ENCODE data around the gene NPM3.
"Not testable (repeated sequence)": the region's sequence is repeated elsewhere in the genome, so short reads cannot be mapped to it uniquely, and the experiment has no call there.

Gene NPM3

DNA sequence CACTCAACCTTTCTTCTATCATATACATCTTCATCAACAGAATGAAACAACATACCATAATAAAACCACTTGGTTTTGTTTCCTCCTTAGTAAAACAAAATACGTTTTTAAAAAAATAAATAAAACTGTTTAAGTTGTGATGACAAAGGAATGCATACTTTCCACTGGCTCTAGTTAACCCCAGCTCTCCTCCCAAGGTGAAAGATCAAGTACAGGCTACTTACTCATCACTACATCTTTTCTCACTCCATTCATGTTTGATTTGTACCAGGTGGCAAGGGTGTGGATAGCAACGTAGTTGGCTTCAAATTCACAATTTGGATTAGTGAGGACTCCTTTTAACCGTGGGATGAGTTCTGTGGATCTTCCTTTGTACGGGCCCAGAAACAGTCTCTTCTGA lies 20.3 kb upstream of the NPM3 start:
- no peak for DNase-seq (ENCODE audit: low spot score)

DNA sequence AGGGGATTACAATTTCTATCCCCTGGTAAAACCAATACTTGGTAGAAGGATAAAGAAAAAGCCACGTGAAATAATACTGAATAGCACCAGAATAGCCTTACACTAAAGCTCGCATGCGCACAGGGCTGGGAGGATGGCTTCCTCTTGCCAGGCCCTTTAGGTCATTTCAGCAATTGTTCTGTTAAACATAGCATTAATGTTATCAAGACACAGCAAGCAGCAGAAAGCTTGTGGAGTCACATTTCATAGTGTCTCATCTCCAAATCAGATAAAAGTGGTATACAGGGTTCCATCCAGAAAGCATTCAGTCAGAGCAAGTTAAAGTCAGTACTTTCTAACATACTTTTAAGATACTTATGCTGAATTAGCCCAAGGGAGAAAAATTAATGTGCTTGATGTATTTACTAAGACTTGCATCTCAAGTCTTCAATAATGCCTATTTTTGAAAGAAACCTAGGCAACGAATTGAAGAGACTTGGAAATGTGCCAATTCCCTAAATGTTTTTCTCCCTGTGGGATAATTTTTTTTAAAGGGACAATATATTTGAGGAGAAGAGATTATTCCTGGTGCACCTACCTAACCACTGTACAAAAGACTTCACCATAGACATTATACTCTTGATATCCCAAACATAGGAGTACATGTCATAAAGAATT lies 14.3 kb upstream of the NPM3 start:
- DNase-seq (ENCODE audit: low spot score) = no peak

- DNase-seq (ENCODE audit: low spot score) = no peak
Observed at GRCh38 chr10:101793526-101793925, 10.3 kb upstream of the NPM3 start.

GRCh38 chr10:101789686-101790085 lies 6.4 kb upstream of the NPM3 start:
- no peak for DNase-seq (ENCODE audit: low spot score)

DNA sequence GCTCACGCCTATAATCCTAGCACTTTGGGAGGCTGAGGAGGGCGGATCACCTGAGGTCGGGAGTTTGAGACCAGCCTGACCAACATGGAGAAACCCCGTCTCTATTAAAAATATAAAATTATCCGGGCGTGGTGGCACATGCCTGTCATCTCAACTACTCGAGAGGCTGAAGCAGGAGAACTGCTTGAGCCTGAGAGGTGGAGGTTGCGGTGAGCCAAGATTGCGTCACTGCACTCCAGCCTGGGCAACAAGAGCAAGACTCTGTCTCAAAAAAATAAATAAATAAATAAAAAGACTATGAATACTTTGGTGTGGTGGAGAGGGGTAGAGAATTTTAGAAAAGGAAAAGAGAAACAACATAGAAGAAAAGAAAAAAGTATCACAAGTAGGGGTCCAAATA lies 6.0 kb upstream of the NPM3 start:
- not testable (repeated sequence) for DNase-seq (ENCODE audit: low spot score)

DNA sequence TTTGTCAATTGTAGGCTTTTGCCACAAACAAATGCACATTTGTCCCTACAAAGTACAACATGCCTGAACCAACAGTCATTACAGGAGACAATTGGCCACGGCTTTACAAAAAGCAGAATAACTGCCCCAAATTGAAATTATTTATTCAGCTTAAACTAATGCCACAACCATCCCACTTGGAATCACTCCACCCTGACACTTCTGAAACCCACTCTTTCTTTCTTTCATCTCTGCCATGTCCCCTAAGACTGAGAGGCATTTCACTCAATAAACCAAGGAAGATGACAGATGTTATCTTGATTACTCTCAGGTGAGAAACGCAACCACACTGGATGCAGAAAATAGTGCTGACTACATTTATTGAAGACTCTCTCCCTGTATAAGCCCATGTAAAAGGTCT lies 2.6 kb upstream of the NPM3 start:
- no peak for DNase-seq (ENCODE audit: low spot score)

DNA sequence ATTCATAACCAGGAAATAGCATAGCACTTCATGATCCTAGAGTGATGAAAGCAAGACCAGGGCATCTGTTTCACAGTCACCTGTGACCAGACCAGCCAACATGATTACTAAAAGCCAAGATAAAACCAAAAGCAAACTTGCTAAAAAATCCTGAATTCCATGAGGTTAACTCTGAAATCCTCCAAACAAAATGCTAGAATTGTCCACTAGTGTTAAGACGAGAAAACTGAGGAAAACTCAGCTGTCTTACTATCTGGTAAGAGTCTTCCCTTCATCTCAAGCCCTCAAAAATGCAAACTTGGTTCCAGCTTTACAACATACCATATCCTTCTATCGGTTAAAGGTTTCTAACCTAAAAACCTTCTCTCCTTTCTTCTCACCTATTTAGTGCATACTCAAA lies 1.3 kb upstream of the NPM3 start:
- DNase-seq (ENCODE audit: low spot score) = no peak

- no peak for DNase-seq (ENCODE audit: low spot score)
Observed at GRCh38 chr10:101783736-101784118, 481 bp upstream of the NPM3 start.

GRCh38 chr10:101781984-101782810 lies 1.0 kb downstream of the NPM3 start:
- DNase-seq (ENCODE audit: low spot score) = no peak

DNA sequence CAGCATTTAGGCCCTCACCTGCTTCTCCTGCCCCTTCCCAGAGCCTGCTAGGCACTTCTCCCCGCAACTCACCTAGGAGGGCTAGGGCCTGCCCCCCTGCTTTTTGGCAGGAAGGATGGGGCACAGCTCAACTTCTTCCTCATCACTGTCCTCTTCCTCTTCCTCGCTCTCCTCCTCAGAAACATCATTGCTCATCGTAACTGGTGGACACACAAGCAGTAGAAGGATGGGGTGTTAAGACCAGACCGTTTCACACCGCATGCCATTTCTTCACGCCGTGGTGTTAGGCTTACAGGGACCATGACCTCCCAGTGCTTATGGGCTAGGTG lies 1.6 kb downstream of the NPM3 start:
- DNase-seq (ENCODE audit: low spot score) = no peak

DNA sequence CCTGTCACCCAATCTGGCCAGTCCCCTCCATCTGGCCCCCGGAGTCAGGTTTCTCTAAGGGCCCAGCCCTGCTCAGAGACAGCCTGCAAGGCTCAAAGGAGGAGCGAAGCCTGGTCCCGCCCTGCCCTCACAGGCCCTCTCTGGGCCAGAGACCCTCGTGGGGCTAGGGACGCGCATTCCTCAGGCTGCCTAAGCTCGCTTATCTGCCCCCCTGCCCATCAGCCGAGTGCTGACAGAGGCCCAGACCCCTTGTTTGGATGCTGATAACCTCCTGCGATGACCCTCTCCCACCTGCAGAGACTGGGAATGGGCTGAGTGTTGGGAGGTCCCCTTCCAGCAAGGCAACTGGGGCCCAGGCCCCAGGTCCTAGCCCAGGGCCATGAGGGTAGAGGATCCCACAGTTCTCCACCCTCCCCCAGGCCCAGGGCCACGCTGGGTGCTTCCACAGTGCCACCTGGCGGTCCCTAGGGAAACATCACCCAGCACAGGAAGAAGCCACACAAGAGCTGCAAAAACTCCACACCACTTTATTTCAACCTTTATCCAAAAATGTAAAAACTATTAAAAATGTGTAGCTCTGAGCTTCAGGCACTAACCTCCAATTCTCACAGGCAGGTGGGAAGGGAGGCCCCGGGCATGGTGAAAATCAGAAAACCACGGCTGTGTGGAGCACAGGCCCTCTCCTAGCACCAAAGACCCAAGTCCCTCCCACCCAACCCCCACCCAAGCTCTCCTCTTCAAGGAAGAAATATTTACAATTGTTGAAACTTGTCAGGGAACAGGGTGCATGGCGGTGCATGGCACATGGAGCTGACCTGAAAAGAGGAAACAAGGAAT lies 2.2 kb downstream of the NPM3 start:
- peak; percentile 58 for DNase-seq (ENCODE audit: low spot score)

- no peak for DNase-seq (ENCODE audit: low spot score)
Observed at GRCh38 chr10:101780187-101780817, 2.9 kb downstream of the NPM3 start.

GRCh38 chr10:101779544-101780186 lies 3.6 kb downstream of the NPM3 start:
- peak; percentile 36 for DNase-seq (ENCODE audit: low spot score)

DNA sequence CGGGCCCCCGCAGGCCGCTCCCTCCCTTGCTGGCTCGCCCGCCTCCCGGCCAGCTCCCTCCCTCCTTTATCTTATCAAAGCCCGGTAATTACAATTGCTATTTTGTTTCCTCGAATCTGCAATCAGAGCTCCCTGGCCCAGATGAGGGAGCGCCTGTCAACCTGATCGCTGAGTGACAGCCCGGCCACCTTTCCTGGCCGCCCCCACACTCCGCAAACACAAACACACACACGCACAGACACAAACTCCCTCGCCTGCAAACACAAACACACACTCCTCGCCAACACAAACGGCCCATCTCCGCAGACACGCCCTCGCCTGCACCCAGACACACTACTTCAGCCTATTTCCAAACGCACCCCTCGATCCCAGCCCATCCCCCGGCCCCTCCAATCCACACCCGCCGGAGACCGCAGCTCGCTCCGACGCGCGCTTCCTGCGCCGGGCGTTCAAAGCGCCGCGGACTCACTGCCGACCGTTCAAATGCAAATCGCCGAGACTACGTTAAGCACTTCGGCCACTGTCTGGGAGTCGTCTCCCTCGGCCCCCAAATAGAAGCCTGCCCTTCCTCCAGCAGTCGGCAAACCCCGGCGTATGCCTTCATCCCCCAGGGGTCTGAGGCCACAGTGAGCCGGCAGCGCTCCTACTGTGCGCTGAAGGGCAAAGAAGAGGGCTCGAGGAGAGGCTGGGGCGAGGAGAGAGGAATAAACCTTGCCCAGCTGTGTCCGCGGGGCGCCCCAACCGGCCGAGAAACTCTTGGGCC lies 4.3 kb downstream of the NPM3 start:
- DNase-seq (ENCODE audit: low spot score) = no peak

DNA sequence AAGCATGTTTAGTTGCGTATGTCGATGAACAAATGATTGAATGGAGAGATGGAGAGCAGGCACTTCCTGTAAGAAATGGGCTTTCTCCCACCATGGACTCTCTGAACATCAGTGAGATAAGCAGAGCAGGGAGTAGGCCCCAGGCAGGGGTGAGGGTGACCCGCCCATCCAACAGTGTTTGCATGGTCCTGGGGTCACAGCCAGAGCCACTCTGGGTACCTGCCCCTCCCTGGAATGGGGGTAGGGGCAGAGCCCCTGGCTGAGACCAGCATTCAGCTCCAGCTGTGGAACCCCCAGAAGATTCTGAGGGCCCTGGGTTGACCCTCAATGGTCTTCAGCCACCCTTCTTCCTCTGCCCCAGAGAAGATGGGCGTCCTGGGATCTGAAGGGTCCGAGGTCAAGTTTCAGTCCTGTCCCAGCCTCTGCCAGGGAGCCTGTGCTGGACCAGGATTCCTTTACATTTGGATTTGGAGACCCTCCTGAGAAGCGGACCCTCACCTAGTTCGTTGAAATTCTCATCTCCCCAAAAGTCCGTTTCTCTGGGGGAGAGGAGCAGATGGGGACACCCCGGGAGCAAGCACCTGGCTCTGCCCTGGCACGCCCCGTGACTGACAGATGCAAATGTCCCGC lies 5.0 kb downstream of the NPM3 start:
- DNase-seq (ENCODE audit: low spot score) = no peak

GRCh38 chr10:101777619-101778145 lies 5.6 kb downstream of the NPM3 start:
- no peak for DNase-seq (ENCODE audit: low spot score)

DNA sequence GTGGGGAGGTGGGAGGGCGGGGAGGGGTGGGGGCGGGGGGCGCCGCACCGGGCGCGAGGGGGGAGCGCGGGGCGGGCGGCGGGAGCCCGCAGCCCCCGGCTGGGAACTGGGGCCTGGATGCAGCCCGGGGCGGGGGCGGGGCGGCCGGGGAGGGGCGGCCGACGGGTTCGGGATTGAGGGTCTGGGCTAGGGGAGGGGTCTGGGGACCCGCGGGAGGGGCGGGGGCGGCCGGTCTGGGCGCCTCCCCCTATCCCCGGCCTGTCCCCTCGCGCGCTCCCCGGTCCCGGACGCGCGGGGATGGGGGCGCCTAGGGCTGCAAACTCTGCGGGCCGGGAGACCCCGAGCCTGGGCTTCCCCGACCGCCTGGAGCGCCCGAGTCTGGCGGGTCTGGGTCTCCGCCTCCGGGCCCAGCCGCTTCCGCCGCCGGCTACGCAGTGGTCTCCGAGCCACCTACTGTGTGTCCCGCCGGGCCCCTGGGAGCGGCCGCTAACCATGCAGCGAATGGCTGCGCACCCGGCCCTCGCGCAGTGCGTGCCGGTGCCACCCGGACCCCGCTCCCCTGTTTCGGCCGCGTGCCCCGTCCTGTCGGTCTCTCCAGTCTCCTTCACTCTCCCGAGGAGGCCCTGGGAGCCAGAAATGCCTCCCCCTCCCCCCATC lies 7.0 kb downstream of the NPM3 start:
- DNase-seq (ENCODE audit: low spot score) = no peak

- no peak for DNase-seq (ENCODE audit: low spot score)
Observed at GRCh38 chr10:101775273-101776160, 7.7 kb downstream of the NPM3 start, which contains the start of gene FGF8. Gene FGF8 (minus strand): TSS chr10:101776114. CDS start chr10:101775900, 214 bp downstream.

All from pons (tissue), 1 donor.